KOPT-K1 (cell line): ENCODE measurements around the gene MOSPD3.
"Not testable (repeated sequence)": the region's sequence is repeated elsewhere in the genome, so short reads cannot be mapped to it uniquely, and the experiment has no call there.

Experiments
- H3K27ac ChIP-seq: fragments of 200-600 bp; sonication (generic); 2 replicates; pipeline ENCODE4 v1.5.1; 2016; ENCODE audit warnings: antibody characterized with exemption, mild to moderate bottlenecking, low read depth, low read length; ENCODE audit not compliant: poor library complexity, severe bottlenecking
- H3K36me3 ChIP-seq: fragments of 200-600 bp; sonication (generic); 2 replicates; pipeline ENCODE4 v1.5.1; 2017; ENCODE audit warnings: antibody characterized with exemption, mild to moderate bottlenecking, low read length, moderate library complexity; ENCODE audit not compliant: insufficient read depth
- H3K9me3 ChIP-seq: fragments of 200-600 bp; sonication (generic); 2 replicates; pipeline ENCODE4 v1.5.1; 2017; ENCODE audit warnings: antibody characterized with exemption, low read length, mild to moderate bottlenecking; ENCODE audit not compliant: insufficient read depth, poor library complexity, severe bottlenecking

The MOSPD3 gene

GRCh38 chr7:100611983-100612729 lies at the start of gene MOSPD3:
TSS of gene MOSPD3 (plus strand) at chr7:100612540. CDS start at chr7:100612792, 252 bp downstream.
- Histone ChIP-seq H3K27ac (peak within 1 kb of the TSS; percentile 90), H3K36me3 (no peaks in the 10 kb centered on the region), H3K9me3 (no peaks in the 10 kb centered on the region)

GRCh38 chr7:100563100-100563564 lies 49.2 kb upstream of the MOSPD3 start:
- Histone ChIP-seq H3K36me3 (peaks cover 24% of the 10 kb centered on the region; the same call in 1 of the 2 replicates), H3K27ac (no peak overlapping the region), H3K9me3 (no peaks in the 10 kb centered on the region)

GRCh38 chr7:100563809-100564400 lies 48.4 kb upstream of the MOSPD3 start:
- Histone ChIP-seq H3K36me3 (peaks cover 24% of the 10 kb centered on the region; the same call in 1 of the 2 replicates), H3K27ac (no peak overlapping the region), H3K9me3 (no peaks in the 10 kb centered on the region)

GRCh38 chr7:100564405-100564804 lies 47.9 kb upstream of the MOSPD3 start:
- H3K36me3 ChIP-seq = peaks cover 24% of the 10 kb centered on the region; the same call in 1 of the 2 replicates
- not testable (repeated sequence) for H3K9me3 ChIP-seq, H3K27ac ChIP-seq

- Histone ChIP-seq H3K36me3 (peaks cover 21% of the 10 kb centered on the region; the same call in 1 of the 2 replicates), H3K9me3 (no peaks in the 10 kb centered on the region), H3K27ac (no peak overlapping the region)
Observed at GRCh38 chr7:100565133-100565571, 47.2 kb upstream of the MOSPD3 start.

GRCh38 chr7:100566018-100566531 lies 46.3 kb upstream of the MOSPD3 start:
- Histone ChIP-seq H3K27ac (no peak overlapping the region), H3K9me3 (no peaks in the 10 kb centered on the region), H3K36me3 (peaks cover 17% of the 10 kb centered on the region; the same call in 1 of the 2 replicates)

GRCh38 chr7:100567031-100567730 lies 45.2 kb upstream of the MOSPD3 start:
- Histone ChIP-seq H3K9me3 (no peaks in the 10 kb centered on the region), H3K36me3 (peaks cover 23% of the 10 kb centered on the region; the same call in 1 of the 2 replicates), H3K27ac (no peak overlapping the region)

GRCh38 chr7:100567751-100568175 lies 44.6 kb upstream of the MOSPD3 start:
- H3K27ac ChIP-seq = no peak overlapping the region
- H3K9me3 ChIP-seq = no peaks in the 10 kb centered on the region
- H3K36me3 ChIP-seq = peaks cover 22% of the 10 kb centered on the region; the same call in 1 of the 2 replicates

GRCh38 chr7:100568176-100568895 lies 44.0 kb upstream of the MOSPD3 start:
- H3K36me3 ChIP-seq = peaks cover 22% of the 10 kb centered on the region

GRCh38 chr7:100568896-100569844 lies 43.2 kb upstream of the MOSPD3 start:
- Histone ChIP-seq H3K36me3 (peaks cover 20% of the 10 kb centered on the region), H3K27ac (no peak overlapping the region)

More at GRCh38 chr7:100568176-100568895, 44.0 kb upstream of the MOSPD3 start:
- Histone ChIP-seq H3K9me3 (no peaks in the 10 kb centered on the region), H3K27ac (no peak overlapping the region)

GRCh38 chr7:100570954-100571828 lies 41.1 kb upstream of the MOSPD3 start:
- Histone ChIP-seq H3K36me3 (peaks cover 40% of the 10 kb centered on the region), H3K9me3 (no peaks in the 10 kb centered on the region), H3K27ac (no peak overlapping the region)

More at GRCh38 chr7:100568896-100569844, 43.2 kb upstream of the MOSPD3 start:
- H3K9me3 ChIP-seq = no peaks in the 10 kb centered on the region

GRCh38 chr7:100571829-100572116 lies 40.6 kb upstream of the MOSPD3 start:
- Histone ChIP-seq H3K36me3 (peaks cover 46% of the 10 kb centered on the region), H3K27ac (no peak overlapping the region), H3K9me3 (no peaks in the 10 kb centered on the region)
